Measurements from ENCODE around the gene PRKN.

- TF ChIP-seq POLR2A (IDR thresholded peaks at IDR 0.05) (no peak), CTCF (IDR thresholded peaks at IDR 0.05) (no peak)
These were observed 924.4 kb downstream of the PRKN start for GRCh38 chr6:161803131-161803530.
